GM19463 (cell line): ENCODE measurements around the gene EYA3.

ENCODE experiments used
- ATAC-seq: cut with Tn5 transposase; IDR thresholded peaks from one replicate; pipeline ENCODE4 v1.9.1; 2021; ENCODE audit warnings: mild to moderate bottlenecking, moderate library complexity; ENCODE audit not compliant: unreplicated experiment

The EYA3 gene

GRCh38 chr1:28114844-28115243 lies 26.4 kb upstream of the EYA3 start:
- ATAC-seq, result no peak

DNA sequence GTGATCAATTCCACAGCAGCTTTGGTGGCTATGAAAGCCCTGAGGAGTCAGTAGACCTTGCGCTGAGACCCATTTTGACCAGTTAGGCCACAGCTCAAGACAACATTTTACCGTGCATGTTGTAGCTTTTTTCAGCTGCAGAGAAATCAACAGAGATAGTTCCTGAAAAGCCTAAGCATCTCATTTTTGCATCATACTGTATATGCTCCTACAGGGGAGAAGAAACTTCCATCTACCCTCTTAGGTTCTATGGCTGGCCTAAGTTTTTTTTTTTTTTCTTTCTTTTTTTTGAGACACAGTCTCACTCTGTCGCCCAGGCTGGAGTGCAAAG lies 24.8 kb upstream of the EYA3 start:
- ATAC-seq, result no peak

DNA sequence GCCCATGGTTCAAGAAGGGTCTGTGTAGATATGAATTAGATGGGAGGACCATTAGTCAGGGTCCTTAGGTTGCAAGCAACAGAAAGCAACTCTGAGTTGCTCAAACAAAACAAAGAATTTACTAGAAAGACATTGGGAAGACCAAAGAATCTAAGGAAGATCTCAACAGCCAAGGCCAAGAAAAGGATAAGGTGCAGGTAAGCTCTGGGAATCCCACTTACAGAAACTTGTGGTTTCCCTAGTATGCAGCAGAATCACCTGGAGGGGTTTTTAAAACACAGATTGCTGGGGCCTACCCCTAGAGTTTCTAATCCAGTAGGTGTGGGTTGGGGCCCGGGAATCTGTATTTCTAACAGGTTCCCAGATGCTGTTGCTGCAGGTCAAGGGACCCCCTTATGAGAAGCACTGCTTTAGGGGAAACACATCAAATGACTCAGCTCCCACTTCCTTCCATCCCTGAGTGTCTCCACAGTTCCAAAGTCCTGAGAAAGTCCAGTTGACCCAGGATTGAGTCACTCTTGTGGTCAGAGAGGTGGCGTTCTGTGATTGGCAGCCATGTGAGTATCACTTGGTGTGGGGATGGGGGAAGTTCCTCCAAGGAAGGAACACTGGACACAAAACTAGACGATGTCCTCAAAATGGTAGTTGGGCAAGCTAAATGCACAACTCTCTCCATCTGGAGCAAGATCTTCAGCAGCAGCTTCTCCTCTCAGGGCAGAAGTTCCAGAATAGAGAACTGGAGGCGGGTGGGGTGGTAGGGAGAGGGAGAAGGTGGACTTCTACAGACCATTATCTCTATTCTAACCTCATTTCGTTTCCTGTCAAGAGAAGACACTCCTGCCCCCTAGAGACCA lies 24.2 kb upstream of the EYA3 start:
- ATAC-seq, result no peak

DNA sequence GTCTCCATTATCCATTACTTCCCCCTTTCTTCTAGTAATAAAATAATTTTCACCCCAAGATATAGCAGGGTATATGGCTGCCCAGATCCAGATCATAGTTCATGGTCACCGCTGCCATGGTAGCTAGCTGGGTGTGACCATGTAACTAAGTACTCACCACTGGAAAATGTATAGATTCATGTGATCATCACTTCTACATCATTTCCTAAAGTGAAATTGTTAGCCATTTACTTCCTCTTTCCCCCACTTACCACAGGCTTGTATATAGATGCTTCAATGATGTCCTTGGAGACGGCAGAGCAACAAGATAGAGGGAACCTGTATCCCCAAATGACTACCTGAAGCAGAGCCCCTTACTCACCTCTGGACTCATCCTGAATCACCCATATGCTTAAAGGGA lies 22.7 kb upstream of the EYA3 start:
- ATAC-seq, result no peak

DNA sequence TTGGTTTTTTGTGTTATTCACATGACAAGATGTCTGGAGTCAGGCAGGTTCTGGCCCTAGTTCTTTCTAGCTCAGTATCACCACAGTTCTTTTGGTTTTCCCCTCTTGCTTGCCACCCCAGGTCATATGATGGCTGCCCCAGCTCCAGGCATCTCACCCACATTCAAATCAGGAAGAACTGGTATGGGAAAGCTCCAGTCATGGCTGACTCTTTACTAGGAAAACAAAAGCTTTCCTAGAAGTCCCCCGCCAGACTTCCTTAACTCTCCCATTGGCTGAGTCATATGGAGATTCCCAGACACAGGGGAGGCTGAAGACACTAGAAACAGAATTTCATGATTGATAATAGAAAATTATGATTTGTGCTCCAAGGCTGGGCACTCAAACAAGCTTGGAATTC lies 22.1 kb upstream of the EYA3 start:
- ATAC-seq, result no peak

DNA sequence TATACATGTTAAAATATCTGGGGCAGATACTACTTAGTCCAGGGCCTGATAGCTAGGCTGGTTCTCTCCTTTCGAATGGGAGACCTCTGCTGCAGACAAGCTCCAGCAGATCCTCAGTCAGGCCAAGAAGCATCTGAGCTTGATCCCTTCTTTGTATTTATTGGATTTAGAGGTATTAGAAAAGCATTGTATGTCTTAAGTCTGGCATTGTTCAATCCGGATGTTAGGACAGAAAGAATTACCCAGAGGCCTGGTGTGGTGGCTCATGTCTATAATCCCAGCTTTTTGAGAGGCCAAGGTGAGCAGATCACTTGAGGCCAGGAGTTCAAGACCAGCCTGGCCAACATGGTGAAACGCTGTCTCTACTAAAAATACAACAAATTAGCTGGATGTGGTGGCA lies 21.2 kb upstream of the EYA3 start:
- ATAC-seq, result no peak

DNA sequence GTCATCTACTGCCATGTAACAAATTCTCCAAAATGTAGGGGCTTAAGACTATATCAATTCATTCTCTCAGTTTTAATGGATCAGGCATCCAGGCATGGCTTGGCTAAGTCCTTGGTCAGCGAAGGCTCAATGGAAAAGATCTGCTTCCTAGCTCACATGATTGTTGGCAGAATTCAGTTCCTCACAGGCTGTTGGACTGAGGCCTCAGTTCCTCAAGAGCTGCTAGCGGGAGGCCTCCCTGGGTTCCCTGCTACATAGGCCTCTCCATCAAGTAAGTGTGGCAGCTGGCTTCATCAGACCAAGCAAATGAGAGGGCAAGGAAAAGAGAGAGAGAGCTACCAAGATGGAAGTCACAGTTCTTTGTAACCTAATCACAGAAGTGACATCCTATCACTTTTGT lies 19.6 kb upstream of the EYA3 start:
- no peak for ATAC-seq

DNA sequence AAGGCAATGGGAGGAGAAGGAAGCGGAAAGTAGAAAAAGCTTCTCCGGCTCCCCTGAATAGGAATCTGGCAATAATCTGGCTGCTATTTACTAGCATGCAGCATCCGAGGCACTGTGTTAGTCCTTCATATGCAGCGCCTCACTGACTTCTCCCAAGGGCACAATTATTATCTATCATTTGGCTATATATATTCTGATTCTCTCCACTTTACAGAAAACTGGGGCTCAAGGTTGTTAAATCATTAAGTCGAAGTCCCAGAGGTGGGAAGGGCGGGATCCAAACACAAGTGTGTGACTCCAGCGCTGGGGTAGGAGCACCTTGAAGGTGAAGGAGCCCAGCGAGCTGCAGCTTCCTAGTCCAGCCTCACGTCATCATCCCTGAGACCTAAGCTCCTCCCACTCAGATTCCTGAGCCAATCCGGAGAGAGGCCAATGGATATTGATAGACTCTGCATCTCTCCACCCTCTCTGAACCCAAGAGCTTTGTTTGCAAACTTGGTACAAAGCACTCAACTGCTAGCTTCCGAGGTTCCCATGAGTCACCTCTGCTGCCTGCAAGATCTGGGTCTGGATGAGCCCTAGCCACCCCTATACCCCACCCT lies 16.6 kb upstream of the EYA3 start:
- ATAC-seq, result no peak

GRCh38 chr1:28102189-28102588 lies 13.8 kb upstream of the EYA3 start:
- ATAC-seq, result no peak

DNA sequence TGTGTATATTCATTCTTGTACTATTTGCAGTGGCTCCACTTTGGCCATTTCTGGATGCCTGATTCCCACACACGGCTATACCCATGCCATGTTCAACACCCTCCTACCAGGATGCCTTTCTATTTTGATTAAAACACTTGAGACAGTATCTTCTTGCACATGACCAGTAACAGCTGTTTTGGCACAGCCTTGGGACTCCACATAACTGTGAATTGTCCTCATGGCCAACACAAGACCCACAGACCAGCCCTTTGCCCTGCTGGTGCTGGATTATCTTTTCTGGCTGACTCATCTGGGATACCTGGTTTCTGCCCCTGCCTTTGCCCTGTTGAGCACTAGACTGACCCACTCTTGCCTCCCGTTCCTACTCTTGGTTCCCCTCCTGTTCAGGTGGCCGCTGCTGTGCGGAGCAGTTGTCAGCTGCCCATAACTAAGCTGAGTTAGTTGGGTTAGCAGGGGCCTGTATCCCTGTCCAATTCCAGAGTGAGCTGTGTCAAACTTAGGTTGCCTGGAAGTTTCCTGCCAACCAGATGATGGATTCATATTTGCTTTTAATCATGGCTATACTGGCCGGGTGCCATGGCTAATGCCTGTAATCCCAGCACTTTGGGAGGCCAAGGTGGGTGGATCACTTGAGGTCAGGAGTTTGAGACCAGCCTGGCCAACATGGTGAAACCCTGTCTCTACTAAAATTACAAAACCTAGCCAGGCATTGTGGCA lies 10.8 kb upstream of the EYA3 start:
- no peak for ATAC-seq

DNA sequence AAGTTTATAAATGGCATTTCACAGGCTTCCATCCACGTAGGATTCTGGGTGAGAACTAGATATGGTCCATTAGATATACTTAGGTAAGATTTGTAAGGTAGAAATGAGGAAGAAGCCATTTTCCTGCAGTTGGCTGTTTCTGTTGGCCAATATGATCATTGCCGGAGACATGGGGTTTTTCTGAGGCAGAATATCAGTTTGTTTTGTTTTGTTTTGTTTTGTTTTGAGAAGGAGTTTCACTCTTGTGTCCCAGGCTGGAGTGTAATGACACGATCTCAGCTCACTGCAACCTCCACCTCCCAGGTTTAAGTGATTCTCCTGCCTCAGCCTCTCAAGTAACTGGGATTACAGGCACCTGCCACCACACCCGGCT lies 8.7 kb upstream of the EYA3 start:
- ATAC-seq, result no peak

GRCh38 chr1:28096210-28097099 lies 8.0 kb upstream of the EYA3 start:
- no peak for ATAC-seq

DNA sequence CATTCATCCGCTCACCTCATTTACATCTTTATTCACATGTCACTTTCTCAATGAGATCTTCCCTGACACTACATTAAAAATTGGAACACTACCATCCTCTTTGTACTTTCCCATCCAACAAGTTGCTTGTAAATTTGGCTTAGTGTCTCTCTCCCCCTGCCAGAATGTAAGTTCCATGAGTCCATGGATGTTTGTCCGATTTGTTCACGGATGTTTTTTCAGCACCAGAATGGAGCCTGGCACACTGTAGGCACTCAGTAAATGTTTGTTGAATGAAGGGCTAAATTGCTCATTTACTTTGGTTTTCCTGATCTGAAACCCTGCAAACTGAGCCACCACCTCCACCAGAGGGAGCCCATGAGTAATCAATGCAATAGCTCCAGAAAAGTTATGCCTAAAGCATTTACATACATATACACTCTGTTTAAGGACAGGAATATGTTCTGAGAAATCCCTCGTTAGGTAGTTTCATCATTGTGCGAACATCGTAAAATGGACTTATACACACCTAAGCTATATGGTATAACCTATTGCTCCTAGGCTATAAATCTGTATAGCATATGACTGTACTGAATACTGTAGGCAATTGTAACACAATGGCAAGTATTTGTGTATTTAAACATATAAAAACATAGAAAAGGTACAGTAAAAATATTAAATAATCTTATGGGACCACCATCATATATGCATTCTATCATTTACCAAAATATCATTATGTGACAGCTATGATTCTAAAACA lies 2.8 kb upstream of the EYA3 start:
- no peak for ATAC-seq

DNA sequence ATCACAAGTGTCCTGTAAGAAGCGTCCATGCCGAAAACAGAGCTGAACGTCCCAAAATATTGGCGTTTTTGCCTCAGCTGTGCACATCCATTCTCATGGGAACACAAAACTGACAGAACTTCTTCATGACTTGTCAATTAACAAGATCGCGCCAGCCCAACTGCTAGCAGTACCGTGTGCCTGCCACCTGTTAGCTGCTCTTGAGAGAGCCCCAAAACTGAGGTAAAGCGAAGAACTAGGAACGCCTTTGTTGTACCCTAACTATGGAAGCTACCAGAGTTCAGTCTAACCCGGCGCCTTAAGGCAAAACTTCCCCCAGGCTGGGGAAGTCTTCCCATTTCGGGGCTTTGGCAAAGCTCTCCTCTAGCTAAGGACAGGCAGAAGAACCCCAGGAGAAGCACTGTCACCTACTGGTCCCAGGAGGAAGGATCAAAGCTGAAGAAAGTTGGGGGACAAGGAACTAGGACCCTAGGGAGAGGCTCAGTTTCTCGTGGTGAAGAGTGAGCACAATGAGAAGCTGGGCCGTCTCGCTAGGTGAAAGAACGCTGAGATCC lies 719 bp downstream of the EYA3 start:
- no peak for ATAC-seq

DNA sequence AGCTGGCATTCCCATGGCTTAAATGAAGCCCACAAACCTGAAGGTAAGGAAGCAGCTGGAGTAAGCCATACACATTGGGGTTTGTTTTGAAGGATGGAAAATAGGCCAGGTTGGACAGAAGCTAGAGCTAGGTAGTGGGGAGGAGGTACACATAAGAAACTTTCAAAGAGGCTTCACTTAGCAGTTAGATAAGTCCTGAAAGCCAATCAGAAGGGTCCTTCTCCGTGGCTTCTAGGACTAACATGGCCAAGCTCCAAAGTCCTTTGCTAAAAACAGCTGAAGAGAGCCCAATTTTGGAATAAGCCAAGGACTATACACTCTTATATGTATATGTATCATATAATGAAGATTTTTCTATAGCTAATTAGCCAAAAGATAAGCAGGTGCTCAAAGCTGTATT lies 1.8 kb downstream of the EYA3 start:
- no peak for ATAC-seq

DNA sequence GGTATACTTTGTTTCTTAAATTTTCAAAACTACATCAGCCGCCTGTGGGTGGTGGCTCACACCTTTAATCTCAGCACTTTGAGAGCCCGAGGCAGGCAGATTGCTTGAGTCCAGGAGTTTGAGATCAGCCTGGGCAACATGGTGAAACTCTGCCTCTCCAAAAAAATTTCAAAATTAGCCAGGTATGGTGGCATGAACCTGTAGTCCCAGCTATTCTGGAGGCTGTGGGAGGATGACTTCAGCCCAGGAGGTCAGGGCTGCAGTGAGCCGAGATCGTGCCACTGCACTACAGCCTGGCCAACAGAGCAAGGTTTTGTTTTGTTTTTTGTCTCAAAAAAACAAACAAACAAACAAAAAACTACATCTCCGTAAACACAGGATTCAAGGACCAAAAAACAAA lies 3.3 kb downstream of the EYA3 start:
- no peak for ATAC-seq

GRCh38 chr1:28083876-28084275 lies 4.5 kb downstream of the EYA3 start:
- no peak for ATAC-seq

DNA sequence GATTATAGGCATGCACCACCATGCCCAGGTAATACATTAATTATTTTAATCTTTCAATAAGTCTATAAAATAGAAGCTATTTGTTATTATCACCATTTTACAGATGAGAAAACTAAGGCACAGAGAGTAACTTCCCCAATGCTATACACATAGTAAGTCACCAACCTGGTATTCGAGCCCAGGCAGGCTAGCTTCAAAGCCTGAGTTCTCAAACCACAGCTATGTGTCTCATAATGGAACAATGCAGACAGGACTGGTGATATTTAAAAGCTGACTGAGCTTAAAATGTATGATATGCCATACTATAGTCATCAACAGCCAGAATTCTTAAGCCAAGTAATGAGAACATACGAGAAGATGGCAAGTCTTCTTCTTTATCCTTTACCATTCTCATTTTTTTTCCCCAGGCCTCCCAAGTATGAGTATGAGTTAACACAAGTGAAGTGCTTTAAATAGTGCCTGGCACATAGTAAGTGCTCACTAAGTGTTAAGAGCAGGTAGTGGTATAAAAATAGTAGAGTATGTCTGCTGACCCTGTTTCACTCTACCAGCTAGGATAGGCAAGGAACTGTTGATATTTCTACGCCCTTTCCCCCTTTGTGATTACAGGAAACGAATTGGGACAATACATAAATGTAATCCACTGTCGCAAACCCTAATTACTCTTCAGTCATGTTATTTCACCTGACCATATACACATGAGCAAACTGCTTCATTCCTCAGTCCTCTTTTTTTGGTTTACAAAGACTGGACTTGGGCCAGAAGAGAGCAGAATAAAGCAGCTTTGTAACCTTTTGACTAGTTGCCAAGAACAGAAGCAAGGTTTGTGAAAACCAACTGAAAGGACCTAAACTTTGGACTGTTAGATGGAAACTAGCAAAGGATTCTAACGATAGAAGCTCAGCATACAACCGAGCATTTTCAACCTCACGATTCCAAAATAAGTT lies 9.5 kb downstream of the EYA3 start:
- no peak for ATAC-seq

DNA sequence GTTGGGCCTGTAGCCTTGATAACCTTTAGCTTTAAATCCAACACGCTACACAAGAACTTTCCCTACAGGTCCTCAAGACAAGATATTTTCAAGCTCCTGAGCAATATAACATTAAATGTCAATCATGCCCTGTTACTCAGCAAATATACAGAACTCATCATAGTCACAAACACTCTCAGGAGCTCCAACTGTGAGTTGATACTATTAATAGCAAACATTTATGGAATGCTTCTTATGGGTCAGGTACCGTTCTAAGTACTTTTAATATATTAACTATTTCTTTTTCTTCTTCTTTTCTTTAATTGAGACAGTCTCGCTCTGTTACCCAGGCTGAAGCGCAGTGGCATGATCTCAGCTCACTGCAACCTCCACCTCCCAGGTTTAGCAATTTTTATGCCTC lies 10.1 kb downstream of the EYA3 start:
- no peak for ATAC-seq
